HEK293 (cell line): ENCODE results near the gene AFF2.

Experiments
- CTCF ChIP-seq: fragments of 450-650 bp; formaldehyde crosslinking; IDR thresholded peaks from 2 replicates; pipeline ENCODE4 v1.5.1; 2016; ENCODE audit warnings: missing biosample characterization, missing genetic modification characterization
- GLIS1 ChIP-seq: fragments of 450-650 bp; formaldehyde crosslinking; IDR thresholded peaks from 2 replicates; pipeline ENCODE4 v1.5.1; 2016; ENCODE audit warnings: missing biosample characterization, missing genetic modification characterization
- ZBTB7A ChIP-seq: fragments of 450-650 bp; formaldehyde crosslinking; IDR thresholded peaks from 2 replicates; pipeline ENCODE4 v1.5.1; 2016; ENCODE audit warnings: low read depth, missing biosample characterization, missing genetic modification characterization
- ZNF302 ChIP-seq: fragments of 450-650 bp; formaldehyde crosslinking; IDR thresholded peaks from 2 replicates; pipeline ENCODE4 v1.5.1; 2016; ENCODE audit warnings: missing biosample characterization, missing genetic modification characterization, low read depth
- ZNF518A ChIP-seq: fragments of 450-650 bp; formaldehyde crosslinking; conservative IDR thresholded peaks from 2 replicates; pipeline ENCODE4 v1.5.1; 2016; ENCODE audit warnings: low read depth, missing biosample characterization, missing genetic modification characterization
- ZNF530 ChIP-seq: fragments of 450-650 bp; formaldehyde crosslinking; IDR thresholded peaks from 2 replicates; pipeline ENCODE4 v1.5.1; 2016; ENCODE audit warnings: low read depth, missing biosample characterization, missing genetic modification characterization
- ZNF560 ChIP-seq: fragments of 450-650 bp; formaldehyde crosslinking; IDR thresholded peaks from 2 replicates; pipeline ENCODE4 v1.5.1; 2017; ENCODE audit warnings: missing biosample characterization, missing genetic modification characterization, borderline replicate concordance
- ZNF658 ChIP-seq: fragments of 450-650 bp; formaldehyde crosslinking; IDR thresholded peaks from 2 replicates; pipeline ENCODE4; 2016; ENCODE audit warnings: missing biosample characterization, missing genetic modification characterization
- ZNF837 ChIP-seq: fragments of 450-650 bp; formaldehyde crosslinking; IDR thresholded peaks from 2 replicates; pipeline ENCODE4 v1.5.1; 2016; ENCODE audit warnings: missing biosample characterization, missing genetic modification characterization
- ZSCAN5A ChIP-seq: fragments of 450-650 bp; formaldehyde crosslinking; IDR thresholded peaks from 2 replicates; pipeline ENCODE4 v1.5.1; 2016; ENCODE audit warnings: missing biosample characterization, missing genetic modification characterization
- TF ChIP-seq, protein P1 (sequence below): fragments of 450-650 bp; formaldehyde crosslinking; IDR thresholded peaks from 2 replicates; pipeline ENCODE4 v1.5.1; 2017; ENCODE audit warnings: missing biosample characterization, missing genetic modification characterization
- TF ChIP-seq, protein P2 (sequence below): sonication (generic); formaldehyde crosslinking; IDR thresholded peaks from 2 replicates; pipeline ENCODE4 v1.8.1; 2022; ENCODE audit warnings: mild to moderate bottlenecking, moderate library complexity, missing genetic modification reagents

- TF ChIP-seq ZSCAN5A (tag by site-specific recombination) (no peak), GLIS1 (no peak), CTCF (tag by site-specific recombination) (no peak), ZBTB7A (tag by site-specific recombination) (no peak), ZNF530 (tag by site-specific recombination) (no peak), ZNF302 (tag by site-specific recombination) (no peak), ZNF518A (no peak), ZNF837 (no peak), ZNF560 (tag by site-specific recombination) (no peak), ZNF658 (tag by site-specific recombination) (no peak)
- TF ChIP-seq, protein P1, sequence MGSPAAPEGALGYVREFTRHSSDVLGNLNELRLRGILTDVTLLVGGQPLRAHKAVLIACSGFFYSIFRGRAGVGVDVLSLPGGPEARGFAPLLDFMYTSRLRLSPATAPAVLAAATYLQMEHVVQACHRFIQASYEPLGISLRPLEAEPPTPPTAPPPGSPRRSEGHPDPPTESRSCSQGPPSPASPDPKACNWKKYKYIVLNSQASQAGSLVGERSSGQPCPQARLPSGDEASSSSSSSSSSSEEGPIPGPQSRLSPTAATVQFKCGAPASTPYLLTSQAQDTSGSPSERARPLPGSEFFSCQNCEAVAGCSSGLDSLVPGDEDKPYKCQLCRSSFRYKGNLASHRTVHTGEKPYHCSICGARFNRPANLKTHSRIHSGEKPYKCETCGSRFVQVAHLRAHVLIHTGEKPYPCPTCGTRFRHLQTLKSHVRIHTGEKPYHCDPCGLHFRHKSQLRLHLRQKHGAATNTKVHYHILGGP (tag by site-specific recombination), result no peak
- TF ChIP-seq, protein P2, sequence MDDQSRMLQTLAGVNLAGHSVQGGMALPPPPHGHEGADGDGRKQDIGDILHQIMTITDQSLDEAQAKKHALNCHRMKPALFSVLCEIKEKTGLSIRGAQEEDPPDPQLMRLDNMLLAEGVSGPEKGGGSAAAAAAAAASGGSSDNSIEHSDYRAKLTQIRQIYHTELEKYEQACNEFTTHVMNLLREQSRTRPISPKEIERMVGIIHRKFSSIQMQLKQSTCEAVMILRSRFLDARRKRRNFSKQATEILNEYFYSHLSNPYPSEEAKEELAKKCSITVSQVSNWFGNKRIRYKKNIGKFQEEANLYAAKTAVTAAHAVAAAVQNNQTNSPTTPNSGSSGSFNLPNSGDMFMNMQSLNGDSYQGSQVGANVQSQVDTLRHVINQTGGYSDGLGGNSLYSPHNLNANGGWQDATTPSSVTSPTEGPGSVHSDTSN (CRISPR knock-in tag), result no peak
Observed at GRCh38 chrX:149003863-149004660, 503.6 kb downstream of the AFF2 start.
